Lower leg skin (tissue), 3 donors: ENCODE data around the gene PDSS2.

ENCODE experiments used
- POLR2A ChIP-seq, 2 donors: fragments of 450-650 bp; IDR thresholded peaks; one replicate each; pipeline ENCODE4 v1.6.1; 2016 to 2017; ENCODE audit warnings: antibody characterized with exemption in 2 of 2, mild to moderate bottlenecking in 1 of 2, moderate library complexity in 1 of 2
- TF ChIP-seq, protein P1 (sequence below), 3 donors: fragments of 450-650 bp; IDR thresholded peaks; one replicate each; pipeline ENCODE4 v1.5.1; 2016; ENCODE audit warnings: antibody characterized with exemption in 3 of 3, mild to moderate bottlenecking in 3 of 3, moderate library complexity in 2 of 3

GRCh38 chr6:107416145-107416544 lies 43.2 kb downstream of the PDSS2 start:
- TF ChIP-seq, protein P1, sequence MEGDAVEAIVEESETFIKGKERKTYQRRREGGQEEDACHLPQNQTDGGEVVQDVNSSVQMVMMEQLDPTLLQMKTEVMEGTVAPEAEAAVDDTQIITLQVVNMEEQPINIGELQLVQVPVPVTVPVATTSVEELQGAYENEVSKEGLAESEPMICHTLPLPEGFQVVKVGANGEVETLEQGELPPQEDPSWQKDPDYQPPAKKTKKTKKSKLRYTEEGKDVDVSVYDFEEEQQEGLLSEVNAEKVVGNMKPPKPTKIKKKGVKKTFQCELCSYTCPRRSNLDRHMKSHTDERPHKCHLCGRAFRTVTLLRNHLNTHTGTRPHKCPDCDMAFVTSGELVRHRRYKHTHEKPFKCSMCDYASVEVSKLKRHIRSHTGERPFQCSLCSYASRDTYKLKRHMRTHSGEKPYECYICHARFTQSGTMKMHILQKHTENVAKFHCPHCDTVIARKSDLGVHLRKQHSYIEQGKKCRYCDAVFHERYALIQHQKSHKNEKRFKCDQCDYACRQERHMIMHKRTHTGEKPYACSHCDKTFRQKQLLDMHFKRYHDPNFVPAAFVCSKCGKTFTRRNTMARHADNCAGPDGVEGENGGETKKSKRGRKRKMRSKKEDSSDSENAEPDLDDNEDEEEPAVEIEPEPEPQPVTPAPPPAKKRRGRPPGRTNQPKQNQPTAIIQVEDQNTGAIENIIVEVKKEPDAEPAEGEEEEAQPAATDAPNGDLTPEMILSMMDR (IDR thresholded peaks at IDR 0.05), result no peak
- TF ChIP-seq POLR2A (IDR thresholded peaks at IDR 0.05), result no peak
